ENCODE results near the gene NMT1.

The NMT1 gene

DNA sequence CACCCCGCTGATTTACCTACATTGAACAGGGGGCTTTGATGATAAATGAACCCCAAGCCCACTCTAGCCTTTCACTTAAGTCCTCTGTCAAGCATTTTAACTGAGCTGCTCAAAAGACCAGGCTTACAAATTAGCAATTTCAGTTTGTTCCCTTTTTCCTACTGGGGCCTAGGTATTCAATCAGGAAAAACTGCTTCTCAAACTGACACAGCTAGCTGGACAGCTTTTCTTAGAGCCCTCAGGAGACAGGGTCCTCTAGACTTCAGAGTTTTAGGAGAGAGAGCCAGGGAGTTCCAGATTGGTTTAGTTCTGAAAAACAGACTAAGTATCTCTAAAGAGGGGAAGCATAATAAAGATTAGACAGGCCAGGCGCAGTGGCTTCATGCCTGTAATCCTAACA is 94.4 kb downstream of the NMT1 start:
- DNase-seq (ENCODE audit: low read depth) = no peak

DNA sequence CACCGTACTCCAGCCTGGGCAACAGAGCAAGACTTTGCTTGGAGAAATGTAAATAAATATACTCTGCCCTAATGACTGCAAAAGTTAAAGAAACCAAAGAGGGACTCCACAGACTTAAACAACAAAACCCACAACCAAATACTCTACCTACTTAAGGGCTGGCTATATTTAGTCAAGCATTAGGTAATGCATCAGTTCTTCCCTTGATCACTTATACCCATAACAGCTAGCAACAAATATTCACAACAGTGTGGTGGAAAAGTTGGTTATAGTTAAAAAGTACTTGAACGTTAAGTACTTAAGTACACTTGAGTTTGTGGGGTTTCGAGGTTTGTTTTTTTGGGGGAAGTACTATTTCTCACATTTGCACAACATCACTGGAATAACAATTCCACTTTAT is 95.1 kb downstream of the NMT1 start:
- DNase-seq (ENCODE audit: low read depth) = no peak

All from activated T-helper 1 cell treated with Interleukin-2 at 50 U/mL for 16 hours (primary cell).